H9 (cell line): Measurements from ENCODE around the gene ZRANB1. TPM values are rescaled to one million over a fixed set of nuclear protein-coding genes. Genes with fewer than 3 reads are reported as not detected.
A peak's percentile ranks its signal among the peaks of the same experiment; 100 is the strongest.

ENCODE experiments used
- DNase-seq: peaks from one replicate; pipeline ENCODE4 v3.0.0-alpha.2; 2017
- H2AFZ ChIP-seq: one replicate; pipeline ENCODE4 v1.6.1; 2013; ENCODE audit warnings: mild to moderate bottlenecking, low read length, control low read depth, moderate library complexity
- H2AK5ac ChIP-seq: 2 replicates; pipeline ENCODE4 v1.6.1; 2013; ENCODE audit warnings: low read length, control low read depth, mixed read lengths; ENCODE audit not compliant: insufficient read length
- H2BK120ac ChIP-seq: one replicate; pipeline ENCODE4 v1.6.1; 2013; ENCODE audit warnings: low read depth, mild to moderate bottlenecking, low read length, control low read depth, inconsistent platforms; ENCODE audit not compliant: poor library complexity, severe bottlenecking
- H2BK12ac ChIP-seq: 2 replicates; pipeline ENCODE4 v1.6.1; 2013; ENCODE audit warnings: low read length, control low read depth, mixed read lengths, low read depth; ENCODE audit not compliant: insufficient read length
- H2BK15ac ChIP-seq: 2 replicates; pipeline ENCODE4 v1.6.1; 2013; ENCODE audit warnings: low read depth, low read length, control low read depth
- H2BK20ac ChIP-seq: one replicate; pipeline ENCODE4 v1.6.1; 2013; ENCODE audit warnings: low read depth, mild to moderate bottlenecking, low read length, control low read depth, inconsistent platforms; ENCODE audit not compliant: poor library complexity, severe bottlenecking
- H2BK5ac ChIP-seq: 2 replicates; pipeline ENCODE4 v1.6.1; 2013; ENCODE audit warnings: low read length, control low read depth, mixed read lengths; ENCODE audit not compliant: insufficient read length
- H3K14ac ChIP-seq: 2 replicates; pipeline ENCODE4 v1.6.1; 2013; ENCODE audit warnings: low read length, control low read depth; ENCODE audit not compliant: insufficient read depth
- H3K18ac ChIP-seq: 2 replicates; pipeline ENCODE4 v1.6.1; 2013; ENCODE audit warnings: low read depth, mild to moderate bottlenecking, mixed read lengths, low read length, control low read depth; ENCODE audit not compliant: insufficient read length
- H3K23ac ChIP-seq: 2 replicates; pipeline ENCODE4 v1.6.1; 2013; ENCODE audit warnings: low read length, control low read depth, mixed read lengths, low read depth; ENCODE audit not compliant: insufficient read length
- H3K23me2 ChIP-seq: 2 replicates; pipeline ENCODE4 v1.6.1; 2013; ENCODE audit warnings: low read depth, mild to moderate bottlenecking, mixed read lengths, low read length, control low read depth; ENCODE audit not compliant: insufficient read length, poor library complexity, severe bottlenecking
- H3K27ac ChIP-seq: 2 replicates; pipeline ENCODE4 v1.5.1; 2013; ENCODE audit warnings: low read length, control low read depth, mixed read lengths, low read depth; ENCODE audit not compliant: insufficient read length
- H3K27me3 ChIP-seq: 2 replicates; pipeline ENCODE4 v1.6.1; 2013; ENCODE audit warnings: low read length, control low read depth, inconsistent platforms; ENCODE audit not compliant: insufficient read depth
- H3K4ac ChIP-seq: 2 replicates; pipeline ENCODE4 v1.6.1; 2013; ENCODE audit warnings: low read depth, mild to moderate bottlenecking, control low read depth, inconsistent platforms, low read length, moderate library complexity
- H3K4me1 ChIP-seq: 2 replicates; pipeline ENCODE4 v1.6.1; 2013; ENCODE audit warnings: low read length, control low read depth, inconsistent platforms; ENCODE audit not compliant: insufficient read depth
- H3K4me2 ChIP-seq: 2 replicates; pipeline ENCODE4 v1.6.1; 2013; ENCODE audit warnings: low read length, control low read depth, mixed read lengths; ENCODE audit not compliant: insufficient read length, insufficient read depth
- H3K56ac ChIP-seq: 2 replicates; pipeline ENCODE4 v1.6.1; 2013; ENCODE audit warnings: low read depth, mild to moderate bottlenecking, mixed read lengths, low read length, control low read depth; ENCODE audit not compliant: insufficient read length
- H3K79me1 ChIP-seq: 2 replicates; pipeline ENCODE4 v1.6.1; 2013; ENCODE audit warnings: low read depth, mild to moderate bottlenecking, moderate library complexity, low read length, control low read depth, inconsistent platforms; ENCODE audit not compliant: insufficient read depth, poor library complexity, severe bottlenecking
- H3K79me2 ChIP-seq: 2 replicates; pipeline ENCODE4 v1.6.1; 2013; ENCODE audit warnings: low read length, control low read depth, inconsistent platforms; ENCODE audit not compliant: insufficient read depth
- H3K9ac ChIP-seq: 2 replicates; pipeline ENCODE4 v1.6.1; 2013; ENCODE audit warnings: low read length, control low read depth, mixed read lengths; ENCODE audit not compliant: insufficient read length; ENCODE audit errors: extremely low read depth
- H3K9me3 ChIP-seq: one replicate; pipeline ENCODE4 v1.6.1; 2013; ENCODE audit warnings: low read depth, low read length, inconsistent platforms; ENCODE audit not compliant: control insufficient read depth
- H3T11ph ChIP-seq: one replicate; pipeline ENCODE4 v1.6.1; 2013; ENCODE audit warnings: mild to moderate bottlenecking, low read length, control low read depth, inconsistent platforms
- H4K20me1 ChIP-seq: one replicate; pipeline ENCODE4 v1.6.1; 2013; ENCODE audit not compliant: control insufficient read depth, insufficient read length, insufficient read depth
- H4K5ac ChIP-seq: 2 replicates; pipeline ENCODE4 v1.6.1; 2013; ENCODE audit warnings: low read depth, mild to moderate bottlenecking, mixed read lengths, low read length, control low read depth; ENCODE audit not compliant: insufficient read length
- H4K8ac ChIP-seq: replicated peaks from 2 replicates; pipeline ENCODE4 v1.6.1; 2013; ENCODE audit warnings: low read length, control low read depth, mixed read lengths, low read depth; ENCODE audit not compliant: insufficient read length
- H4K91ac ChIP-seq: 2 replicates; pipeline ENCODE4 v1.6.1; 2013; ENCODE audit warnings: low read depth, mild to moderate bottlenecking, moderate library complexity, mixed read lengths, low read length, control low read depth; ENCODE audit not compliant: insufficient read length
- H3K27ac Mint-ChIP-seq, 3 experiments: 2 replicates in 2 of 3; 3 replicates in 1 of 3; pipeline ENCODE4 v1.8.0; 2020 to 2021; ENCODE audit warnings: mixed read lengths in 3 of 3, mild to moderate bottlenecking in 1 of 3, moderate library complexity in 1 of 3
- H3K27me3 Mint-ChIP-seq: 2 replicates; pipeline ENCODE4 v1.8.0; 2021; ENCODE audit warnings: low read depth, mild to moderate bottlenecking, moderate library complexity, mixed read lengths
- H3K36me3 Mint-ChIP-seq, 3 experiments: 2 replicates in 2 of 3; 3 replicates in 1 of 3; pipeline ENCODE4 v1.8.0; 2020 to 2021; ENCODE audit warnings: low read depth in 3 of 3, mixed read lengths in 3 of 3; ENCODE audit not compliant: insufficient read depth in 1 of 3
- H3K4me1 Mint-ChIP-seq, 2 experiments: 2 replicates each; pipeline ENCODE4 v1.8.0; 2020; ENCODE audit warnings: mixed read lengths in 2 of 2
- H3K4me3 Mint-ChIP-seq, 2 experiments: 2 replicates in 1 of 2; 3 replicates in 1 of 2; pipeline ENCODE4 v1.8.0; 2020 to 2021; ENCODE audit warnings: mild to moderate bottlenecking in 2 of 2, mixed read lengths in 2 of 2, moderate library complexity in 1 of 2
- H3K9me3 Mint-ChIP-seq, 2 experiments: 2 replicates in 1 of 2; 3 replicates in 1 of 2; pipeline ENCODE4 v1.8.0; 2020; ENCODE audit warnings: mild to moderate bottlenecking in 2 of 2, mixed read lengths in 2 of 2, moderate library complexity in 1 of 2
- WGBS: extraction: QIAGEN DNeasy Blood & Tissue Kit; methylation state at CpG from one replicate; pipeline ENCODE4 v1.1.7; 2013; ENCODE audit warnings: missing lambda C conversion rate, low lambda C conversion rate, mixed read lengths; ENCODE audit not compliant: insufficient read length; ENCODE audit errors: extremely low coverage; 5-methylcytosine and 5-hydroxymethylcytosine counted together
- total RNA-seq: library from RNA; stranded (reverse); gene quantifications from 2 replicates; pipeline ENCODE4 v1.2.1, GENCODE V29; 2021
- TF ChIP-seq, protein P1 (sequence below): fragments of 200-600 bp; sonication (generic); conservative IDR thresholded peaks from 3 replicates; pipeline ENCODE4 v1.8.0; 2021; ENCODE audit warnings: antibody characterized with exemption, mild to moderate bottlenecking

The ZRANB1 gene
- total RNA-seq, 1 experiment from 2014 or later, result 17.4 TPM

DNA sequence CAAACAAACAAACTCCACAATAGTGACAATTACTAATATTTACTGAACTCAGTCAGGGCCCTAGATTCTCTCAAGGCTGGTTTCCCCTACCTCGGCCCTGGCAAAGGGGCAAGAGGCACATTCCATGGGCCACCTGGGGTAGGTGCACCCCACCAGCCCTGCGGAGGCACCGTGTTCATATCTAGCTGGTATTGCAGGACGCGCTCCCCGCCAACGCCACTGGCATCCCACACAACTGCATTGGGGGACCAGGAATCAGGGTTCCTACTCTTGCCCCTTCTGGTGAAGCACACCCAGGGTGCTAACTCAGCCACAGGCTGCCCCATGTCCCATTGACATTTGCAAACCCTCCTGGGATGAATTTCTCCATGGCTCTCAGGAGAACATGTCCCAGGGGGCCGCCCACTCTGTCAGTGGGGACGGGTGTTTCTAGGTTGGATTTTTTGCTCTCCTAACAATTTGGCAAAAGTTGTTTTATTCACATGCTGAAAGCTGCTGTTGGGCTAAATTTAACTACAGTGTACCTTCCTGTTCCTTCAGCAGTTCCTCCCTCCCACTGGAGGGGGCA, 76.7 kb downstream of the ZRANB1 start:
- H4K5ac ChIP-seq, result no peak overlapping the region
- H3K4me2 ChIP-seq, result no peak overlapping the region
- peaks cover 21 to 27% of the 10 kb centered on the region in 2 experiments for H3K4me1 Mint-ChIP-seq
- no peak for DNase-seq
- H3K27ac ChIP-seq, result no peak overlapping the region
- no peaks in the 10 kb centered on the region for H3K9me3 ChIP-seq
- no peak overlapping the region for H2BK12ac ChIP-seq
- H4K20me1 ChIP-seq, result no peaks in the 10 kb centered on the region
- H3K79me1 ChIP-seq, result peaks cover 10% of the 10 kb centered on the region
- peak overlapping the region; percentile 17 to 76 (median 53); a peak in 3 of 7 replicates for H3K27ac Mint-ChIP-seq
- H3K56ac ChIP-seq, result no peak overlapping the region
- H3K23ac ChIP-seq, result no peak overlapping the region
- no peak overlapping the region for H2BK5ac ChIP-seq
- TF ChIP-seq, protein P1, sequence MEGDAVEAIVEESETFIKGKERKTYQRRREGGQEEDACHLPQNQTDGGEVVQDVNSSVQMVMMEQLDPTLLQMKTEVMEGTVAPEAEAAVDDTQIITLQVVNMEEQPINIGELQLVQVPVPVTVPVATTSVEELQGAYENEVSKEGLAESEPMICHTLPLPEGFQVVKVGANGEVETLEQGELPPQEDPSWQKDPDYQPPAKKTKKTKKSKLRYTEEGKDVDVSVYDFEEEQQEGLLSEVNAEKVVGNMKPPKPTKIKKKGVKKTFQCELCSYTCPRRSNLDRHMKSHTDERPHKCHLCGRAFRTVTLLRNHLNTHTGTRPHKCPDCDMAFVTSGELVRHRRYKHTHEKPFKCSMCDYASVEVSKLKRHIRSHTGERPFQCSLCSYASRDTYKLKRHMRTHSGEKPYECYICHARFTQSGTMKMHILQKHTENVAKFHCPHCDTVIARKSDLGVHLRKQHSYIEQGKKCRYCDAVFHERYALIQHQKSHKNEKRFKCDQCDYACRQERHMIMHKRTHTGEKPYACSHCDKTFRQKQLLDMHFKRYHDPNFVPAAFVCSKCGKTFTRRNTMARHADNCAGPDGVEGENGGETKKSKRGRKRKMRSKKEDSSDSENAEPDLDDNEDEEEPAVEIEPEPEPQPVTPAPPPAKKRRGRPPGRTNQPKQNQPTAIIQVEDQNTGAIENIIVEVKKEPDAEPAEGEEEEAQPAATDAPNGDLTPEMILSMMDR, result no peak
- no peak overlapping the region for H3K4ac ChIP-seq
- no peak overlapping the region for H4K8ac ChIP-seq
- H2BK20ac ChIP-seq, result no peak overlapping the region
- H3K27me3 ChIP-seq, result no peaks in the 10 kb centered on the region
- H3K4me1 ChIP-seq, result peaks cover 4% of the 10 kb centered on the region; the same call in 1 of the 2 replicates
- H3K36me3 Mint-ChIP-seq, result peaks cover 61 to 85% (median 79%) of the 10 kb centered on the region in 3 experiments
- H3K27me3 Mint-ChIP-seq, result peaks cover 4% of the 10 kb centered on the region
- no peak overlapping the region for H2AK5ac ChIP-seq
- no peak overlapping the region for H3K18ac ChIP-seq
- H3K23me2 ChIP-seq, result no peaks in the 10 kb centered on the region
- no peak overlapping the region for H2AFZ ChIP-seq
- H3T11ph ChIP-seq, result no peak overlapping the region
- H3K4me3 Mint-ChIP-seq, result no peak overlapping the region
- no peak overlapping the region for H4K91ac ChIP-seq
- H2BK120ac ChIP-seq, result no peak overlapping the region
- no CpG with 5 or more reads among the region's 9 CpGs for WGBS
- peaks cover 53% of the 10 kb centered on the region; the same call in 1 of the 2 replicates for H3K79me2 ChIP-seq
- peaks cover 19 to 20% of the 10 kb centered on the region in 2 experiments for H3K9me3 Mint-ChIP-seq
- H3K9ac ChIP-seq, result no peak overlapping the region
- H2BK15ac ChIP-seq, result no peak overlapping the region
- H3K14ac ChIP-seq, result no peak overlapping the region
